GM19467 (cell line): Measurements from ENCODE around the gene ACO2.
"Not testable (repeated sequence)": the region's sequence is repeated elsewhere in the genome, so short reads cannot be mapped to it uniquely, and the experiment has no call there.

Experiments used
- ATAC-seq: cut with Tn5 transposase; IDR thresholded peaks from one replicate; pipeline ENCODE4 v1.9.1; 2021; ENCODE audit warnings: mild to moderate bottlenecking, moderate library complexity; ENCODE audit not compliant: unreplicated experiment

The ACO2 gene

GRCh38 chr22:41447435-41448188 lies 21.3 kb upstream of the ACO2 start:
- ATAC-seq, result no peak

DNA sequence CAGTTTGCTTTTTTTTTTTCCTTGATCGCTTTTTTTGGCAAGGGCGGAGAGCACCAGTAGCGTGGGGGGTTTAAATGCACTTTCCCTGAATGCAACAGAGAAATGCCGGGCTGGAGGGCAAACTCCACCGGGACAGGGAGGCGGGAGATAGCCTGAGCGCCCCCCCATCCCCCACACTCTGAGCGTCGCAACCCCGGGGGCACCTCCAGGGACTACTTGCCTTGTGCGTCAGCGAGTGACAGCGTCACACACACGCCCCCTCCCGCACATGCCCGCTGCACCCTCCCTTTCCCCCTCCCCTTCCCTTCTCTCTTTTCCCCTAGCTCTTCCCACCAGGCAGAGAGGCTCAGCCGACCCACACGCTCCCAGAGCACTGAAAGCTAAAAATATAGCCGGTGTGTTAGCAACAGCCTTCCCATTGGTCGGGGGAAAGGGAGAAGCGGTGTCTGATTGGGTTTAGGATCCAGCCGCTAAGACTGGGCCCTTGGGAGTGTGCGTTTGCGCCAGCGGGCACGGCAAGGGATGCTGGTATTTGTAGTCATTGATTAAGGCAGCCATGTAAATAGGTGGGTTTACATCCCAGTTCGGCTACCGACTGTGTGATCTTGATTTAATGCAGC lies 20.6 kb upstream of the ACO2 start:
- peak; percentile 53 for ATAC-seq

- ATAC-seq, result no peak
Measured at GRCh38 chr22:41458161-41458728, 10.7 kb upstream of the ACO2 start.

- no peak for ATAC-seq
Measured at GRCh38 chr22:41459431-41459830, 9.5 kb upstream of the ACO2 start.

DNA sequence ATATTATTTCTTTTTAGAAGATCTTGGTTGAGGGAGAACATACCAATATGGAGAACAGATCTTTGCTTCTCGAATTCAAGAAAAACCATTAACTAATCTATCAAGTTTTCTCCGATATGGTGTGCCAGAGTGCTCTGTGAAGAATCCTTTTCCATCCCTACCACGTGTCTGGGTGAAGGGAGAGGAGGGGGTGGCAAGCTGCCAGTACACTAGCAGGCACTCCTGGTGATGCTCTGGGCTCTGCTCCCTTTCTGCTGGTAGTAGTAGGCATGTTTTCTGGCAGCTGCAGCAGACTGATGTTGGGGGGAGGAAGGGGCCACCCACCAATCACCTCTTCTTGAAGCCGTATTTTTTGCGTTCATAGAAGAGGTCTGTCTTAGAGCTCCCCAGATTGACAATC lies 8.8 kb upstream of the ACO2 start:
- not testable (repeated sequence) for ATAC-seq

DNA sequence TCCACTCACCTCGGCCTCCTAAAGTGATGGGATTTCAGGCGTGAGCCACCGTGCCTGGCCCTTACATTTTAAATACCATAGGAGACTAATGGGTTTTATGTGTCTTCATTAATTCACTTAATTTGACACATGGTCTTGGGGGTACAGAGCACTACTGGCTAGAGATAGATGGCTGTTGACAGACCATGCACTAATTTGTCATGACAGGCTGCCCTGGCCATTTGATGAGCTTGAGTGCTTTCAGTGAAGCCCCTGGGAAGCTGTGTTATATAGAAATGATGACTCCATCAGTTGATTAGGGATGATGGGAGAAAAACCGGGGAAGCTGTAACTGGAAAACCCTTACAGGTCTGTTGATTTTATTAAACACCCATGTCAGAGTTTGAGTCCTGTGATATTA lies 7.0 kb upstream of the ACO2 start:
- ATAC-seq, result no peak

DNA sequence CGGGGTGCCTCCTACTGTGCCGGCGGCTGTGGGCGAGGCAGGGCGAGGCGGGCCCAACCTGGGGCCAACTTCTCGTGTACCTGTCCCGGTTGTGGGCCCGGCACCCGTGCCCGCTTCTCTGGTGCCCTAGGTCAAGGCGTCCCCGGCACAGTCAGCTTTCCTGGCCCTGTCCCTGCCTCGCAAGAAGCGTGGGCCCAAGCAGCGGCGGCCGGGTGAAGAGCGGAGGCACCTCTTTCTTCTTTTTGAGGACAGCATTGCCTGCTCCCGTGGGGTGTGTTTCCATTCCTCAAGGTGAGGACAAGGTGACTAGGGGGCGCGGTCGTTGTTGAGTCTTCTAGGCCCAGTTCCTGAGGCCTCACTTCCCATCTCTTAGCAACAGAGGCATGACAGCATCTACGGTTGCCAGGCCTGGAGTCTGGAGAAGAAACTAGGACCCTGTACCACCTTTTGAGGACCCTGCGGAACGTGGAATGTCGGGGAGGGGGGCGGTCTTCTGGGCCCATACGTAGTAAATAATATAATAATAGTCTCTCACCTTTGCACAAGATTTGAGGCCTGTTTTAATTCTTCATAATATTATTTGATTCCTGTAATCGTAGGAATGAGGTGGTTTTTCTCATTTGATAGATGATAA lies 418 bp downstream of the ACO2 start:
- ATAC-seq, result peak; percentile 14

DNA sequence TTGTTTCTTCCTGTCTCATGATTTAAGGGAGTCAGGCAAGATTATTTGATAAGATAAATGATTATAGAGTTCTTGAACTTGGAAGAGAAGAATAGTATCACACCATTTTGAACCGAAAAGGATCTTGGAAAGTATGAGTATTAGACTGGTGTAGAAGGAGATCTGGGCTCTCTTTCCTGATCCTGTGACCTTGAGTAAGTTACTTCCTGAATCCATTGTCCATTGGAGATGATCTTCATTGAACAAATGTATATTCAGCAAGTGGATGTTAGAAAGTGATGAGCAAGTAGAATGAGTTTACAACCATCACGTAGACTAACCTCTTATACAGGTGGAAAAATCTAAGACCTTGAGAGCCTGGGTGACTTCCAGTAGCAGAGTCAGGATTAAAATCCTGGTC lies 2.0 kb downstream of the ACO2 start:
- no peak for ATAC-seq

DNA sequence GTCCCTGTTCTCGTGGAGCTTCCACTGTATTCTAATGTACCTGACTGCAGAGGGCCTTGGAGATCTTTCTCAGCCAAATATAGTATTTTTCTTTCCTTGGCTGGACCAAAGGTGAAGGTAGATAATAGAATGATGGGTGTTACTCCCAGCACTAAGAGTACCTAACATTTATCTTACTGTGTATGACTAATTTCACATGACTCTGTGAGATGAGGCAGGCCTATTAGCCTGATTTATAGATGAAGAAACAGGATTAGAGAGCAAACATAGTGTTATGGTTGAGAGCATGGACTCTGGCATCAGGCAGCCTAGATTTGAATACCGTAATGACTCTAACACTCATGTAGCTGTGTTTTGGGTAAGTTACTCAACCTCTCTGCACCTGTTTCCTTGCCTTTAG lies 2.7 kb downstream of the ACO2 start:
- ATAC-seq, result no peak

DNA sequence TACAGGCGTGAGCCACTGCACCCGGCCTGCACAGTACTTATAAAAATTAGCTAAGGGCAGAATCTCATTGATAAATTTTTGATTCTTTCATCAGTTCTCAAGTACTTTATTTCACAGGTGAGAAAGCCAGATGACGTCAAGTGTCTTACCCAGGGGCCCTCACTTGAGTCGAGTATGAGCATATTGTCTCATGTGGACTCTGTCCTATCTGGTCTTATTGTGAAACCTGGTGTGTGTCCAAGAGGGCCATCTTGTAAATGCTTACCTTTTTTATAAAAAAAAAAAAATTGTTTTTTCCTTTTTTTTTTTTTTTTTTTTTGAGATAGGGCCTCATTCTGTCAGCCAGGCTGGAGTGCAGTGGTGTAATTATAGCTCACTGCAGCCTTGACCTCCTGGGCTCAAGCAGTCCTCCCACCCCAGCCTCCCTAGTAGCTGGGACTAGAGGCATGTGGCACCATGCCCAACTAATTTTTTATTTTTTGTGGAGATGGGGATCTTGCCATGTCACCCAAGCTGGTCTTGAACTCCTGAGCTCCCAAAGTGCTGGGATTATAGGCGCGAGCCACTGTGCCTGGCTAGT lies 6.0 kb downstream of the ACO2 start:
- ATAC-seq, result no peak

DNA sequence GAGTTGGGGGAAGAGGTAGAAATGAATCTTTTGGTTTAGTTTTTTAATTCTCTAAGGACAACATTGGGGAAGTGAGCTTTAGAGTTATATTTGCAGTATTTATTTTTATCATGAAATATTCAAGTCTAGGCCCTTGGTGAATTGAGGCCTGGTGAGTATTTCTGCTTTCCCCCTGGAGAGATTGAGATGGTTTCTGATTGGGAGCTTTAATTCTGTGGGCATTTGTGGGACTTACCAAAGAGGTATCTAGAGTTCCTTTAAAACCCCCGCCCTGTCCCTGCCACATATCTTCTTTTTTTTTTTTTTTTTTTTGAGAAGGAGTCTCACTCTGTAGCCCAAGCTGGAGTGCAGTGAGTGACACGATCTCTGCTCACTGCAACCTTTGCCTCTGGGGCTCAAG lies 9.6 kb downstream of the ACO2 start:
- no peak for ATAC-seq

GRCh38 chr22:41478891-41479521 lies 10.1 kb downstream of the ACO2 start:
- no peak for ATAC-seq

- no peak for ATAC-seq
Measured at GRCh38 chr22:41479671-41480396, 10.9 kb downstream of the ACO2 start.

DNA sequence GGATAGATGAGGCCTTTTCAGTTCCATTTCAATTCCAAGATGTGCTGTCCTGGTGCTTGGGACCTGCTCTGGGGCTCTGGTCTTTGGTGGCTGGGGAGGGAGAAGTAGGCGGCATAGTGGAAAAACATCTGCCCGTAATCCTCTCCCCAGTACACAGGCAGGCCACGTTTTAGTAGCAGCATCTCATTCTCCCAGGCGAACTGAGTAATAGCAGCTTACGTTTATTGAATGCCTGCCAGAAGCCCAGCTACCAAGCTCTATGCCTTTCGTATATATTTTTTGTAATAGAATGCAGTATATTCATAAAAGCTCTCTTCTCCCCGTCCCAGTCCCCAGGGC lies 11.4 kb downstream of the ACO2 start:
- no peak for ATAC-seq

GRCh38 chr22:41481131-41481830 lies 12.4 kb downstream of the ACO2 start:
- no peak for ATAC-seq

DNA sequence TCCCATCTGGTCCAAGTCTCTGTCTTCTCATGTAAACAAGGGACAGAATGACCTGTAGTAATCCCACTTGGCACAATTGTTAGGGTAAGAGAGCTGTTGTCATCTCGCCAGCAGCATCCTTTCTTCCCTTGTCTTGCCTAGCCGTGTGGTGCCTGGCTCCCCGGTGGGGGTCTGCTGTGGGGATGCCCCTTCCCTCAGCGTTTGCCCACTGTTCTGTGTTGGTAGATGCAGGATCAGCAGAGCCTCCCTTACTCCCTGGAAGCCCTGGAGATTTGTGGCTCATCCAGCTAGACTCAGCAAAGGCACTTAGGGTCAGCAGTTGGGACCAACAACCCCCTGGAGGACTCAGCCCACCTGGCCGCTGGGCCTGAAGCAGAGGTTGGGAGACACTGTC lies 13.0 kb downstream of the ACO2 start:
- no peak for ATAC-seq

DNA sequence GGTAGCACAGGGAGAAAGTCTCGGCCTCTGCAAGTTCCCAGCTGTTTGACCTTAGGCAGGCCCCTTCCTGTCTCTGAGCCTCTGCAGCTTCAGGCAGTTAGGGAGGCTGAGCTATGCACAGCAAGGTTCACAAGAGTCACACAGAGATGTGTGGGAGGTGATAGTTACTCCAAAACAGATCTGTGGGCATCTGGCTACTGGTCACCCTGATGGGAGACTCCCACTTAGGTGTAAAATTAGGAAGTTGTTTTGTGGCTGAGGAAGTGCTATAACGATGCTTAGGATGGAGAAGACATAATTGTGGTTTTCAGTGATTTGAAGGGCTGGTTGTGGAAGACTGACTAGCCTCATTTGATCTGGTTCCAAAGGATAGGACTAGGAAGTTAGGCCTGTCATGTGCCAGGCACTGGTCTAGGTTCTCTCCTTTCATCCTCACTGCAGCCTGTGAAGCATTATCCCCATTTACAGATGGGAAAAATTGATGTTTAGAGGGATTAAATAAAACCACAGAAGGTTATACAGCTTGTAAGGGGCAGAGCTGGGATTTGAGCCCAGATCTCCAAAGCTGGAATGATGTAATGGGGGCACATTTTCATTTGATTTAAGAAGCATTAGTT lies 13.5 kb downstream of the ACO2 start:
- ATAC-seq, result no peak

DNA sequence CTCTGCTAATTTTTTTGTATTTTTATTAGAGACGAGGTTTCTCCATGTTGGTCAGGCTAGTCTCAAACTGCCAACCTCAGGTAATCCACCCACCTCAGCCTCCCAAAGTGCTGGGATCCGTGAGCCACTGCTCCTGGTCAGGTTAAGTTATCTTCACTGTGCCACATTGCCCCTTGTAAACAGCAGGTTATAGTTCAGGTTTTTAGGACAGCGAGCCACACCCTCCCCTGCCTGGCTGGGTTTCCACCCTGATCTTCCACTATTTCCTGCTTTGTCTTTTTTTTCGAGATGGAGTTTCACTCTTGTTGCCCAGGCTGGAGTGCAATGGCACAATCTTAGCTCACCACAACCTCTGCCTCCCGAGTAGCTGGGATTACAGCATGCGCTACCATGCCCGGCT lies 16.1 kb downstream of the ACO2 start:
- no peak for ATAC-seq
